ENCODE results near the gene GNB3.
A peak's percentile ranks its signal among the peaks of the same experiment; 100 is the strongest.

The GNB3 gene

DNA sequence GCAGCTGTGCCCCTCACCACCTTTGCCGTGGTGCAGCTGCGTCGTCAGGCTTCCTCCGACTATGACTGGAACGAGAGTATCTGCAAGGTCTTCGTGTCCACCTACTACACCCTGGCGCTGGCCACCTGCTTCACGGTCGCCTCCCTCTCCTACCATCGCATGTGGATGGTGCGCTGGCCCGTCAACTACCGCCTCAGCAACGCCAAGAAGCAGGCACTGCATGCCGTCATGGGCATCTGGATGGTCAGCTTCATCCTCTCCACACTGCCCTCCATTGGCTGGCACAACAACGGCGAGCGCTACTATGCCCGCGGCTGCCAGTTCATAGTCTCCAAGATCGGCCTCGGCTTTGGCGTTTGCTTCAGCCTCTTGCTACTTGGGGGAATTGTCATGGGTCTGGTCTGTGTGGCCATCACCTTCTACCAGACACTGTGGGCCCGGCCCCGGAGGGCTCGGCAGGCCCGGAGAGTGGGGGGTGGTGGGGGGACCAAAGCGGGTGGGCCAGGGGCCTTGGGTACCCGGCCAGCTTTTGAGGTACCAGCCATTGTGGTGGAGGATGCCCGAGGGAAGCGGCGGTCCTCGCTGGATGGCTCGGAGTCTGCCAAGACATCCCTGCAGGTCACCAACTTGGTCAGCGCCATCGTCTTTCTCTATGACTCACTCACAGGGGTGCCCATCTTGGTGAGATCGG lies 16.5 kb upstream of the GNB3 start:
- DNase-seq = no peak

DNA sequence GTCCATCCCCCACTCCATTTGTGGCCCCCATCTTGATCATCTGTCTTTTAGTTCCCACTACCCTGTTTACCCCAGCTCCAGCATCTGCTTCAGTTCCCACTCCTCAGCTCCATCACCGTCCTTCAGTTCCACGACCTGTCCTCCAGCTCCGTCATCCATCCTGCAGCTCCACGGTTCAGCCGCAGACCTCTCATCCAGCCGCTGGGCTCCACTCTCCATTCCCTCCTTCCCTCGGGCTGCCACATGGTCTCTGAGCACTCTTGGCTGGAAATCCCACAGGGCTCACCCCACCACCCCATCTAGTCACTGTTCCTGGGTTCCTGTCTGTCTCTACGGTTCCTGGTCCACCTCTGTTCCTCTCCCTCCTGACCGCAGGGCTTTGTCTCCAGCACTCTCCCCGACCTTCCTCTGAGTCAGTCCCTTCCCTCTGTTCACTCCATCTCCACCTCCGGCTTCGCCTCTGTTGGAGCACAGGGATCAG lies 15.8 kb upstream of the GNB3 start:
- no peak for DNase-seq

DNA sequence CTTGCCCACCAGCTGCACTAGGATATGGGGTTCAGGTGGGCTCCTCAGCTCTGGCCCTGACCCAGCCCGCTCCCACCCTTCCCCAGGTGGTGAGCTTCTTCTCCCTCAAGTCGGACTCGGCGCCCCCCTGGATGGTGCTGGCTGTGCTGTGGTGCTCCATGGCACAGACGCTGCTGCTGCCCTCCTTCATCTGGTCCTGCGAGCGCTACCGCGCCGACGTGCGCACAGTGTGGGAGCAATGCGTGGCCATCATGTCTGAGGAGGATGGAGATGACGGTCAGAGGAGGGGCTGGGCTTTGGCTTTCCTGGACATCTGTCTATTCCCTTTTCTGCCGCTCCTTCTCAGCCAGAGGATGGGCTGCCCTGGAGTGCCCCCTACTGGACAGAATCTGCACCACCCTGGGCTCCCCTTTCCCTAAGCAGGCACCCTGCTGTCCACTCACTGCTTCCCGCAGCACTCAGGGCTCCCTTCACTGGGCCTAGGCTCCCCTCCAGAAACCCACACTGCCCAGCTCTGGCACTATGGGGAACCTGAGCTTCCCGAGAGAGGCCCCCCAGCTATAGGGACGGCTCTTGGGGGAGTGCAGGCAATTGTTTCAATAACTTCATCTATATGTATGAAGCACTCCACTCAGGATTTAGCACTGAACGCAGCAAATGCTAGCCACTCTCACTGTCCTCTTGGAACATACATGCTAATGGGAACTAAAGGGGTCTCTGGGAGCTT lies 15.2 kb upstream of the GNB3 start:
- DNase-seq = peak; percentile 81 to 87

GRCh38 chr12:6826125-6826733 lies 14.5 kb upstream of the GNB3 start:
- DNase-seq = no peak

DNA sequence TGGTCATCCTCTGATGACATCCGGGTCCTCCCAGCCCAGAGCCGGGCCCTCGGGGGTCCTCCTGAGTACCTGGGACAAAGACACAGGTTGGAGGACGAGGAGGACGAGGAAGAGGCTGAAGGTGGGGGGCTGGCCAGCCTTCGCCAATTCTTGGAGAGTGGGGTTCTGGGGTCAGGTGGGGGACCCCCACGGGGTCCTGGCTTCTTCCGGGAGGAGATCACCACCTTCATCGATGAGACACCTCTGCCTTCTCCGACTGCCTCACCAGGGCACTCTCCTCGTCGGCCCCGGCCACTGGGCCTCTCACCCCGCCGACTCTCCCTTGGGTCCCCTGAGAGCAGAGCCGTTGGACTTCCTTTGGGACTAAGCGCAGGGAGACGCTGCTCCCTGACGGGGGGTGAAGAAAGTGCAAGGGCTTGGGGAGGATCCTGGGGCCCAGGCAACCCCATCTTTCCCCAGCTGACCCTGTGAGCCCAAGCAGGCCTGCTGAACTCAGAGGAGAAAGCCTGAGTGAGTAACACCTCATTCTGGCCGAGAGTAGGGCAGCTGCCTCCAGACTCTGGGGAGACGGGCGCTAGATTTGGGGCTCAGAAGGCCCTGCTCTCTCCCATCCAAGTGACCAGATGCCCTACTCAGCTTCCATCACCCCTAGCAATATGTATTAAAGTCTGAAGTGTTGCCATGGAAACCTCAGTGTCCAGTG lies 13.8 kb upstream of the GNB3 start:
- no peak for DNase-seq

GRCh38 chr12:6827437-6827911 lies 13.3 kb upstream of the GNB3 start:
- DNase-seq = peak; percentile 75 to 90

DNA sequence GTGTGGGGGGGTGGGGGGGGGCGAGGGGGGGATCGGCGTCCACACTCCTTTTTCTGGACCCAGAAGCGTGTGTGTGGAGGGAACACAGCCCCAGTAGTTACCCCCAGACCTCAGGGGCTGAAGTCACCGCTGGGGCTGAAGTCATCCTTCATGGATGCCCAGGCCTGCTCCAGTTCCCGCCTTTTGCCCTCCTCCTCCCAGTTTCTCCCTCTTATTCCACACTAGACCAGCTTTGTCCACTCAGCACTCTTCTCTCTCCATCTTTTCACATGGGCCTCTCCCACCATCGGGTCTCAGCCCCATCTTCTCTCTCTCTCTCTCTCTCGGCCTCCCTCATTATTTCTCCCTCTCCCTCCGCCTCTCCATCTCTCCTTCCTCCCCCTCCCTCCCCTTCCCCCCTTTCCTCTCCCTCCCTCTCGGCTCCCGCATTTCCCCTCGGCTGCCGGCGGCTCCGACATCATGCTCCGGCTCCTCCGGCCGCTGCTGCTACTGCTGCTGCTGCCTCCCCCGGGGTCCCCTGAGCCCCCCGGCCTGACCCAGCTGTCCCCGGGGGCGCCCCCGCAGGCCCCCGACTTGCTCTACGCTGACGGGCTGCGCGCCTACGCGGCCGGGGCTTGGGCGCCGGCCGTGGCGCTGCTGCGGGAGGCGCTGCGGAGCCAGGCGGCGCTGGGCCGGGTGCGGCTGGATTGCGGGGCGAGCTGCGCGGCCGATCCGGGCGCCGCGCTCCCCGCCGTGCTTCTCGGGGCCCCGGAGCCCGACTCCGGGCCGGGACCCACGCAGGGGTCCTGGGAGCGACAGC lies 12.5 kb upstream of the GNB3 start, which contains the start of gene P3H3:
TSS of gene P3H3 (plus strand) at position 426 of the 799 bp plus-strand sequence. CDS start at position 460, 34 bp downstream.
- DNase-seq = peak; percentile 8 to 57

GRCh38 chr12:6828781-6829535 lies 11.8 kb upstream of the GNB3 start:
- peak in 1 of 2 experiments; percentile 59 for DNase-seq

DNA sequence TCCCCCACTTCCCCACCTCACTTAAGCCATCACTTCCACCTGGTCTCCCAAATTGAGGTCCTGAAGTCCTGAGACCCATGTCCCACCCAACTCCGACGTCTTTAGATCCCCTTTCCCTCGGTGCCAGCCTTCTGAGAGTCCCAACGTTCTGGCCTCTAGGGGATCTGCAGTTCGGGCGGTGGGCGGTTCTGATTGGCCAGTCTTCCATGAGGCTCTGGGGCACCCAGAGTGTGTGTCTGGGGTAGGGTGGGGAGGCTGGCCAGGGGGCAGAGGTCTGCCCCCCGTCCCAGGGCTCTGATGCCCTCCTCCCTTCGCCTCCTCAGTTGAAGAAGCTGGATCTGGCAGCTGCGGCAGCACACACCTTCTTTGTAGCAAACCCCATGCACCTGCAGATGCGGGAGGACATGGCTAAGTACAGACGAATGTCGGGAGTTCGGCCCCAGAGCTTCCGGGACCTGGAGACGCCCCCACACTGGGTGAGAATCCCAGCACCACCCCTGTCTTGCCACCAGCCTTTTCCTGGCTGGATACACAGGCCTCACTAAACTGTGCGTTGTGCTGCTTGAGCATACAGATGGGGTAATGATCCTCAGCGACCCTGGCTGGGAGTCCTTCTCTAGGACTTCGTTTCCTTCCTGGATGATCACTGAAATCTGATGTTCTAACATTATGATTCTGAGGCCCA lies 11.0 kb upstream of the GNB3 start:
- DNase-seq = peak in 1 of 2 experiments; percentile 59

GRCh38 chr12:6830286-6830890 lies 10.3 kb upstream of the GNB3 start:
- no peak for DNase-seq

DNA sequence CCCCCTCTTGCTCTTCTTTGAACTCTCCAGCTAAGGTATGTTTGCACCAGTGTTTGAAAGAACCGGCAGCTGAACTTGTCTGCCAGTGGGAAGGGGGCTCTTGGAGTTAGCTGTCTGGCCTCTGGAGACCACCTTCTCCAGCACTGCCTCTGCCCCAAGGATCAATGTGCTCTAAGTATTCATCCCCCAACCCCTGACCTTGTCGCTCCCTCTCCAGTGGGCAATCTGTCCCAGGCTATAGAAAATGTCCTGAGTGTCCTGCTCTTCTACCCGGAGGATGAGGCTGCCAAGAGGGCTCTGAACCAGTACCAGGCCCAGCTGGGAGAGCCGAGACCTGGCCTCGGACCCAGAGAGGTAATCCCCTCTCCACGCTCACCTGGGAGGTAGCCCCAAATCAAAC lies 9.7 kb upstream of the GNB3 start:
- DNase-seq = no peak

DNA sequence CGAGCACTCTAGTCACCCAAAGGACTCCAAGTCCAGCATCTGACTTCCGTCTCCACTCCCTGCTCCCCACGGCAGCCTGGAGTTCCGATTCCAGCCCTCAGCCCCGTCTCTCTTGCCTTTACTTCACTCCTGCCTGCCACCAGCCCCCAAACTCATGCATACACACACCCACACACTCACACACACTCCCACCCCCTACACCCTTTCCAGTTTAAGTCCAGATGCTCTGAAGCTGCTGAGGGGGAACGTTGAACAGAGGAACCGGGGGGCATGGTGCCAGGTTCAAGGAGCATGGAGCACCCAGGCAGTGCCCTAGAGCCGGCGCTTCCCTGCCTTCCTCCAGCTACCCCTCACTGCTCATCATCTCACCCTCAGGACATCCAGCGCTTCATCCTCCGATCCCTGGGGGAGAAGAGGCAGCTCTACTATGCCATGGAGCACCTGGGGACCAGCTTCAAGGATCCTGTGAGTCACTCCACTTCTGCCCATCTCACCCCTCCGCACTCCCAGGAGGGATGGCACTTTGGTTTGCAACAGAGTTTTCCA lies 9.2 kb upstream of the GNB3 start:
- no peak for DNase-seq

DNA sequence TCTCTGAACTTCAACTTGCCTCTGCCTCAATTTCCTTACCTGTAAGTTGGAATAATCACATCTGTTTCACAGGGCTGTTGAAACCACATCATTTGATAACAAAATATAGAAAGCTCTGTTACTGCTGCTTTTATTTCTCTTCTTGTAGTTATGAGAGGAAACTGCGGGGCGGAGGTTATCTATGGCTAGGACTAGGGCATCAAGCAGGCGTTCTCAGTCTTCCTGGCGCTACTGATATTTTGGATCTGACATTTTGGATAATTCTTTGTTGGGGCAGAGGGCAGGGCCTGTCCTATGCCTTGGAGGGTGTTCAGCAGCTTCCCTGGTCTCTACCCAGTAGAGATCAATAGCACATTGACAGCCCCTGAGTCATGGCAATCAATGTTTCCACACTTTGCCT lies 8.6 kb upstream of the GNB3 start:
- no peak for DNase-seq

GRCh38 chr12:6833189-6833890 lies 7.4 kb upstream of the GNB3 start:
- DNase-seq = no peak

- no peak for DNase-seq
These were observed 6.5 kb upstream of the GNB3 start for GRCh38 chr12:6834254-6834653.

GRCh38 chr12:6834873-6835272 lies 5.9 kb upstream of the GNB3 start:
- no peak for DNase-seq

DNA sequence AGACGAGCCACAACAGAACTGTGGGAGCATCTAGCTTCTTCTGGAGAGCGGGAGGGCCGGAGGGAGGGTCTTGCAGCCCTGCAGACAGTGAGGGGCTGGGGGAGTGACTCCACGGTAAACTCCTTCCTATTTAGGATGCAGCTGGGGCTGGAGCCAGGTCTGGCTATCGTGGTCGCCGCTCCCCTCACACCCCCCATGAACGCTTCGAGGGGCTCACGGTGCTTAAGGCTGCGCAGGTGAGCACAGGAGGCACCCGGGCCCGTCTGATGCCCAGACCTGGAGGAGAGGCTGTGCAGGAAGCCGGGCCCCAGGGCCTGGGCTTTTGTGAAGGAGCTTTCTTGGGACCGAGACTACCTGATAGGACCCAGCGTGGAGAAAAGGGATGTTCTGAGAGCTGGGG lies 3.9 kb upstream of the GNB3 start:
- no peak for DNase-seq

- DNase-seq = no peak
These were observed 3.2 kb upstream of the GNB3 start for GRCh38 chr12:6837370-6838060.

GRCh38 chr12:6838854-6839253 lies 1.9 kb upstream of the GNB3 start:
- DNase-seq = no peak
